GM18519 (cell line): ENCODE data around the gene SYNC.
"Not testable (repeated sequence)": the region's sequence is repeated elsewhere in the genome, so short reads cannot be mapped to it uniquely, and the experiment has no call there.

Experiments used
- ATAC-seq: cut with Tn5 transposase; IDR thresholded peaks from one replicate; pipeline ENCODE4 v1.9.1; 2021; ENCODE audit warnings: mild to moderate bottlenecking, moderate library complexity; ENCODE audit not compliant: unreplicated experiment, low FRiP score

SYNC gene

GRCh38 chr1:32647308-32648134, 55.0 kb downstream of the SYNC start:
- no peak for ATAC-seq

GRCh38 chr1:32644426-32644825, 58.1 kb downstream of the SYNC start:
- no peak for ATAC-seq

- ATAC-seq = not testable (repeated sequence)
Measured at GRCh38 chr1:32642292-32642827, 60.2 kb downstream of the SYNC start.

- no peak for ATAC-seq
Measured at GRCh38 chr1:32639489-32640075, 63.0 kb downstream of the SYNC start.

GRCh38 chr1:32636914-32637645, 65.5 kb downstream of the SYNC start:
- no peak for ATAC-seq

GRCh38 chr1:32635508-32636277, 66.9 kb downstream of the SYNC start:
- no peak for ATAC-seq

GRCh38 chr1:32632829-32633228, 69.7 kb downstream of the SYNC start:
- no peak for ATAC-seq

- not testable (repeated sequence) for ATAC-seq
Measured at GRCh38 chr1:32630173-32630572, 72.4 kb downstream of the SYNC start.
